Small intestine (tissue), 7 donors: ENCODE results near the gene AK8. TPM values are rescaled to one million over a fixed set of nuclear protein-coding genes. Genes with fewer than 3 reads are reported as not detected.

ENCODE experiments used
- DNase-seq, 2 donors: peaks; one replicate each; pipeline versions ENCODE4 v3.0.0 to v3.0.0-alpha.2; 2013
- FAIRE-seq: peaks from 2 replicates; lab custom pipeline; 2012; peaks lifted over from hg19 to GRCh38; lab: Jason Lieb, UNC
- H3K27ac ChIP-seq, 3 donors: one replicate each; pipeline ENCODE4 v1.5.1; 2013; ENCODE audit warnings: low read length in 2 of 3, mild to moderate bottlenecking in 2 of 3, control low read depth in 1 of 3, inconsistent platforms in 1 of 3, low read depth in 1 of 3, moderate library complexity in 1 of 3
- H3K27me3 ChIP-seq, 3 donors: one replicate each; pipeline ENCODE4 v1.6.1; 2013; ENCODE audit warnings: low read length in 3 of 3, inconsistent platforms in 1 of 3; ENCODE audit not compliant: control insufficient read depth in 3 of 3, insufficient read depth in 3 of 3
- H3K36me3 ChIP-seq, 3 donors: one replicate each; pipeline ENCODE4 v1.6.1; 2013; ENCODE audit warnings: low read length in 3 of 3, inconsistent platforms in 1 of 3, low read depth in 1 of 3, mild to moderate bottlenecking in 1 of 3, moderate library complexity in 1 of 3; ENCODE audit not compliant: control insufficient read depth in 3 of 3, insufficient read depth in 2 of 3
- H3K4me1 ChIP-seq, 3 donors: one replicate each; pipeline ENCODE4 v1.6.1; 2013; ENCODE audit warnings: low read length in 2 of 3, inconsistent platforms in 1 of 3, low read depth in 1 of 3, mild to moderate bottlenecking in 1 of 3, moderate library complexity in 1 of 3; ENCODE audit not compliant: control insufficient read depth in 3 of 3, insufficient read depth in 2 of 3
- H3K4me3 ChIP-seq, 3 donors: one replicate each; pipeline ENCODE4 v1.5.1; 2013; ENCODE audit warnings: low read length in 3 of 3, control low read depth in 1 of 3, inconsistent platforms in 1 of 3, low read depth in 1 of 3, mild to moderate bottlenecking in 1 of 3, moderate library complexity in 1 of 3
- H3K9me3 ChIP-seq, 2 donors: one replicate each; pipeline ENCODE4 v1.6.1; 2013; ENCODE audit warnings: low read depth in 1 of 2, low read length in 1 of 2; ENCODE audit not compliant: control insufficient read depth in 2 of 2, insufficient read depth in 1 of 2
- WGBS, 3 donors: extraction: QIAGEN DNeasy Blood & Tissue Kit; methylation state at CpG; one replicate each; pipeline ENCODE4 v1.1.7; 2013; 5-methylcytosine and 5-hydroxymethylcytosine counted together
- polyA plus RNA-seq, 4 donors: library from polyadenylated mRNA; stranded (reverse) in 3 of 4; unstranded in 1 of 4; fragments of 200-250 nt in 3 of 4; fragments of 120-200 nt in 1 of 4; gene quantifications; one replicate each; pipeline versions ENCODE4 v1.2.1 to v1.2.3, GENCODE V29; 2013
- donor health status: healthy with polysubstance abuse.
- donor health status: control.
- donor health status: control.
- donor health status: Bipolar disorder and iron deficiency.
- donor health status: healthy.

AK8 gene
- polyA plus RNA-seq, 4 donors, result 0.09 to 3.0 TPM; not detected in 2

DNA sequence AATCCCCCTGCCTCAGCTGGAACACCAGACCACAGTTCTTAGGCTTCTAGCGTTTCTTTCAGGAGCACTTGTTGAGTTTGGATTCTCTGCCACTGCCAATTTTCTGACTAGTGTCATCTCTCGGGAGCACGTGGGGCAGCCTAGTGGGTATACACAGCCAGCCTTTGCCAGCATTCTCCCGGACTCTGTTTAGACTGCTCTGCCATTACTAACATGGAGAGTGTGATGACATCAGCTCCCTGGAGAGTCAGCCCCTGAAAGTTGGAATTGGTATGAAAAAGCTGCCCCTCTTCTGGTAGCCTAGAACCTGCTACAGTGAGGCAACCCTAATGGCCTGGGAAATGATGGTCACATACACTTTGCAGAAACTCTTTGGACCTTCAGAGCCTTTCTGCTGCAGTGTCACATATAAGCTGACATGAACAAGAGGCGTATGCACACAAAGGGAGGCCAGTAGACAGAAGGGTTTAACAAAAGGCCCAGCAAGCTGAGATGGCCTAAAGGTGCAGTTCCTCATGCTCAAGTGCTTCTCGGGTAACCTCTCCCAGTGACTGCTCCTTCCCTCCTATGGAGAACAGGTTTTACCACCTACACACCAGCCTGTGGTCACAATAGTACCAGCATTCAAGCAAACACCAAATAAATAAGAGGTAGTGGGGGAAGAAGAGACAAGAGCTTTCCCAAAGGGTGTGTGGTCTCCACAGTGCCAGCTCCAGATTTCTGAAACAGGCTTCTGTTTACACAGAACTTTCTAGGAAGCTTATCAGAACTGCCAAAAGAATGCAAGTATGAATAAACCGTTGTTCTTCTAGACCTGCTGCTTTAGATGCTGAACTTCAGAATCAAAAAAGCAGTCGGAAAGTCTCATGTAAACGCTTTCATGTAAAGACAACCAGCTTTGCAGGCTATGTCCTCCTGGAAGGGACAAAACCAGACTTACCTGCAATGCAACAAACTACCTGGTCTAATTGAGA lies 17.1 kb upstream of the AK8 start:
- WGBS, 3 donors, result 73 to 80% (median 75%) methylated on average over 9 of the region's 9 CpGs
- no peak overlapping the region for H3K27ac ChIP-seq
- DNase-seq (no peak), FAIRE-seq (no peak)
- H3K27me3 ChIP-seq, result no peaks in the 10 kb centered on the region
- H3K4me3 ChIP-seq, result no peak overlapping the region
- no peaks in the 10 kb centered on the region for H3K4me1 ChIP-seq
- H3K36me3 ChIP-seq, result peaks cover 3 to 51% (median 17%) of the 10 kb centered on the region in 3 donors
- no peaks in the 10 kb centered on the region for H3K9me3 ChIP-seq

DNA sequence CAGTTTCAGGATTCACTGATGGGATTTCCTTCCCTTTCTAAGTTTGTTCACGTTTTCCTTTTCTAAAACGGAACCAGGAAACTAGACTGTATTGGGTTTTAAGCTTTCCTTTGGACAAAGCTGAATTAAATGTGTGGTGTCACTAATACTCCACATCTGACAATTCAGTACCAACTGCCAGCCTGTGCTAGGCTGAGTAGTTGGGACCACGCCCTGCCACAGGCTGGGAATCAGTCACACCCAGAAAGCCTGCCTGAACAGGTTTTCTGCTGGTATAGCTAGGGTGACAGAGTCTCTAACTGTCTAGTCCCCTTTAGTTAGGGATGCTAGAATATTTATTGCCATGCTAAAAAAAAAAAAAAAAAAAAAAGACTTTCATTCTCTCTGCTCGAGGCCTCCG lies 16.3 kb upstream of the AK8 start:
- H3K4me1 ChIP-seq, result no peaks in the 10 kb centered on the region
- peak; percentile 50 to 70 for DNase-seq
- FAIRE-seq, result no peak
- H3K27me3 ChIP-seq, result no peaks in the 10 kb centered on the region
- peaks cover 3 to 47% (median 17%) of the 10 kb centered on the region in 3 donors for H3K36me3 ChIP-seq
- no peaks in the 10 kb centered on the region for H3K9me3 ChIP-seq
- no peak overlapping the region for H3K27ac ChIP-seq
- 40 to 75% (median 61%) methylated on average over 5 of the region's 5 CpGs for WGBS, 3 donors
- no peak overlapping the region for H3K4me3 ChIP-seq

GRCh38 chr9:132892400-132892799 lies 14.3 kb upstream of the AK8 start:
- H3K4me3 ChIP-seq, result no peak overlapping the region
- H3K27ac ChIP-seq, result no peak overlapping the region
- FAIRE-seq, result no peak
- peaks cover 3 to 36% (median 8%) of the 10 kb centered on the region in 3 donors for H3K36me3 ChIP-seq
- no peak for DNase-seq
- no peaks in the 10 kb centered on the region for H3K9me3 ChIP-seq
- no peaks in the 10 kb centered on the region for H3K4me1 ChIP-seq
- no peaks in the 10 kb centered on the region for H3K27me3 ChIP-seq
- WGBS, 3 donors, result 81 to 89% (median 85%) methylated on average over 9 of the region's 9 CpGs

GRCh38 chr9:132888151-132888550 lies 10.1 kb upstream of the AK8 start:
- H3K27me3 ChIP-seq, result no peaks in the 10 kb centered on the region
- 92 to 95% (median 92%) methylated on average over 18 of the region's 18 CpGs for WGBS, 3 donors
- H3K4me3 ChIP-seq, result no peak overlapping the region
- H3K27ac ChIP-seq, result no peak overlapping the region
- H3K4me1 ChIP-seq, result no peaks in the 10 kb centered on the region
- no peak for FAIRE-seq
- no peak for DNase-seq
- H3K36me3 ChIP-seq, result peaks cover 0 to 18% (median 2%) of the 10 kb centered on the region in 3 donors
- H3K9me3 ChIP-seq, result no peaks in the 10 kb centered on the region

DNA sequence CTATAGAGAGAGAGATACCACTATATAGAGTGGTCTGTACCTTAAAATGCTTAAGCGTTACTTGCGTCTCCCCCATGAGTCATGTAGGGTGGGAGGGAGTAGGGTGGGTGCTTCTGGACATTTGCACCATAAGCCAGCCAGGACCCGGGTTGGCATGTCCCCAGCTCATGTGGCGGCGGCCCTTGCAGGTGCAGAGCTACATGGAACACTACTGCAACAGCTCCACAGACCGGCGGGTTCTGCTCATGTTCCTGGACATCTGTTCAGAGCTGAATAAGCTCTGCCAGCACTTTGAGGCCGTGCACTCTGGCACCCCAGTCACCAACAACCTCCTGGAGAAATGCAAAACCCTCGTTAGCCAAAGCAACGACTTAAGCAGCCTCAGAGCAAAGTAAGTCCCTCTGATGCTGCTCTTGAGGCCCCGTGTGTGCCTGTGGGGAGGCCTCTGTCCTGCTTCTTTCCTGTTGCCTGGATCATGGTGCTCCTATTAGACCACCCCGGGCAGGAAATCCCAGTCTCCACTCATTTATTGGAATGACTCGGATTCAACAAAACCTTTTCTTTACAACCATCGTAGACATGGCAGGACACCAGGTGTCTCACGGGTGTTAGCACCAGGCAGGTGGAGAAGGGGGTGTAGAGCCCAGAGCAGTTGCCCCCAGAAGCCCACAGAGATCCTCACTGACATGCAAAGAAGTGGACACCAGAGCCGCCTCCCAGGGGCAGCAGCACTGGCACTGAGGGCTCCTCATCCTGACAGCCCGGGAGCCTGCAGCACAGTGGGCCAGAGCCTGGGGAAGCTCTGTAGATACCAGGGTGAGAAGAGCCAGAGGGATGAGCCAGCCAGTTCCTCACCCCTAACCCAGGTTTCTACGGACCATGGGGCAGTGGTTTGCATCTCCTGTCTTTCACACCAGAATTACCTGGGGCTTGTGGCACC lies 9.4 kb upstream of the AK8 start:
- WGBS, 3 donors, result 87 to 88% (median 88%) methylated on average over 18 of the region's 18 CpGs
- FAIRE-seq, result no peak
- no peak for DNase-seq
- no peak overlapping the region for H3K27ac ChIP-seq
- H3K4me3 ChIP-seq, result no peak overlapping the region
- no peaks in the 10 kb centered on the region for H3K9me3 ChIP-seq
- no peaks in the 10 kb centered on the region for H3K4me1 ChIP-seq
- H3K27me3 ChIP-seq, result no peaks in the 10 kb centered on the region
- H3K36me3 ChIP-seq, result peaks cover 0 to 15% (median 0%) of the 10 kb centered on the region in 3 donors

GRCh38 chr9:132886334-132886725 lies 8.2 kb upstream of the AK8 start:
- H3K27me3 ChIP-seq, result no peaks in the 10 kb centered on the region
- no peak overlapping the region for H3K27ac ChIP-seq
- no peaks in the 10 kb centered on the region for H3K9me3 ChIP-seq
- H3K4me3 ChIP-seq, result no peak overlapping the region
- WGBS, 3 donors, result 85 to 89% (median 88%) methylated on average over 6 of the region's 6 CpGs
- no peak for DNase-seq
- no peak for FAIRE-seq
- no peaks in the 10 kb centered on the region for H3K4me1 ChIP-seq
- peaks cover 0 to 10% (median 0%) of the 10 kb centered on the region in 3 donors for H3K36me3 ChIP-seq

DNA sequence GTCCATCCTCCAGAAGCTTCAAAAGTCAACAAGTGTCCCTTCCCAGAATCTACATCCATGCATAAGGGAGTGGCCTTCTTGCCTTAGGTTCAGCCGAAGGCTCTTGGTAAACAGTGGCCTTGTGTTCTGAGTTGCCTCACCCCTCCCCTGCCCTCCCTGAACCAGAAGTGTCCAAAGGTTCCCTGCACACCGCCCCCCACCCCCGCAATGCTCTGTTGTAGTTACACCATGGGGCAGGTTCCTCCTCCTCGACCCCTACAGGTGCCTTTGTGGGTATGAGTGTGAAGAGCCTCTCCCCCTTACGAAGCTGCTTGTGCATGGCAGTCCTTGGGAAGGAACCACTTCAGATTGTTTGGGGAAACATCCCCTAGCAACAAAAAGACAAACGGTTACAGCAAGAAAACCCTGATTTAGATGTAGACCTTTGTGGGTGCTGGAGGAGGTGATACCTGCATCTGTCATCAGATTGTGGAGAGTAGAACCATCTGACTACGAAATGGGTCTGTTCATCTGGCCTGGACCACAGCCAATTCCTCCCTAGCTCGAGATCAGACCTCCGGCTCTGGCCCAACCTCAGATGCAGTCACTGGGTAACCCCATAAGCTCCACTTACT lies 7.7 kb upstream of the AK8 start:
- H3K4me1 ChIP-seq, result no peaks in the 10 kb centered on the region
- no peaks in the 10 kb centered on the region for H3K9me3 ChIP-seq
- peaks cover 0 to 10% (median 0%) of the 10 kb centered on the region in 3 donors for H3K36me3 ChIP-seq
- H3K27me3 ChIP-seq, result no peaks in the 10 kb centered on the region
- WGBS, 3 donors, result 22 to 36% (median 29%) methylated on average over 9 of the region's 9 CpGs
- DNase-seq (peak in 1 of 2 donors; percentile 60), FAIRE-seq (no peak)
- H3K27ac ChIP-seq, result no peak overlapping the region
- H3K4me3 ChIP-seq, result no peak overlapping the region
